Peyer's patch (tissue), 4 donors: Measurements from ENCODE around the gene ZNF333. TPM values are rescaled to one million over a fixed set of nuclear protein-coding genes. Genes with fewer than 3 reads are reported as not detected.

Experiments used
- DNase-seq, 3 donors: peaks; one replicate each; pipeline ENCODE4 v3.0.0-alpha.2; 2017 to 2019
- H3K27ac ChIP-seq, 4 donors: fragments of 200-600 bp; sonication (generic); one replicate each; pipeline ENCODE4 v1.5.1; 2016 to 2019
- H3K27me3 ChIP-seq, 2 donors: fragments of 200-600 bp; sonication (generic); one replicate each; pipeline ENCODE4 v1.5.1; 2019
- H3K36me3 ChIP-seq, 3 donors: fragments of 200-600 bp; sonication (generic); one replicate each; pipeline ENCODE4 v1.5.1; 2016 to 2019
- H3K4me1 ChIP-seq, 4 donors: fragments of 200-600 bp; sonication (generic); one replicate each; pipeline ENCODE4 v1.5.1; 2016 to 2019
- H3K4me3 ChIP-seq, 4 donors: fragments of 200-600 bp; sonication (generic); 1 replicate in 3 of 4; 2 replicates in 1 of 4; pipeline ENCODE4 v1.5.1; 2016 to 2019; ENCODE audit warnings: mild to moderate bottlenecking in 1 of 4
- H3K9me3 ChIP-seq, 4 donors: fragments of 200-600 bp; sonication (generic); one replicate each; pipeline ENCODE4 v1.5.1; 2016 to 2019; ENCODE audit warnings: mild to moderate bottlenecking in 1 of 4
- CTCF ChIP-seq, 6 experiments: fragments of 450-650 bp in 4 of 6; fragments of 200-600 bp in 2 of 6; sonication (generic) in 1 of 6; IDR thresholded peaks; one replicate each; pipeline ENCODE4 v1.5.1; 2017 to 2019; ENCODE audit warnings: antibody characterized with exemption in 6 of 6, mild to moderate bottlenecking in 3 of 6, moderate library complexity in 1 of 6
- POLR2A ChIP-seq, 2 donors: fragments of 450-650 bp; IDR thresholded peaks; one replicate each; pipeline ENCODE4 v1.5.1; 2017; ENCODE audit warnings: antibody characterized with exemption in 2 of 2, mild to moderate bottlenecking in 2 of 2, moderate library complexity in 2 of 2
- total RNA-seq, 4 donors: library from RNA; depleted of rRNA; stranded (reverse); fragments of >200 nt; gene quantifications; one replicate each; pipeline ENCODE4 v1.1.0, GENCODE V29; 2016

ZNF333 gene
- total RNA-seq, 4 donors from 2014 or later: 7.5 to 27.8 (median 17.1) TPM

- no peak overlapping the region for H3K27ac ChIP-seq
- no peaks in the 10 kb centered on the region for H3K27me3 ChIP-seq
- H3K4me1 ChIP-seq: no peaks in the 10 kb centered on the region
- H3K36me3 ChIP-seq: no peaks in the 10 kb centered on the region
- TF ChIP-seq POLR2A (IDR thresholded peaks at IDR 0.05) (no peak), CTCF (IDR thresholded peaks at IDR 0.05) (no peak)
- H3K4me3 ChIP-seq: no peak overlapping the region
- no peak for DNase-seq
- H3K9me3 ChIP-seq: peaks cover 0 to 3% (median under 1%) of the 10 kb centered on the region in 4 donors
Measured at GRCh38 chr19:14731200-14731599, 41.4 kb downstream of the ZNF333 start.

GRCh38 chr19:14732510-14732909 is 42.7 kb downstream of the ZNF333 start:
- H3K9me3 ChIP-seq: no peaks in the 10 kb centered on the region

DNA sequence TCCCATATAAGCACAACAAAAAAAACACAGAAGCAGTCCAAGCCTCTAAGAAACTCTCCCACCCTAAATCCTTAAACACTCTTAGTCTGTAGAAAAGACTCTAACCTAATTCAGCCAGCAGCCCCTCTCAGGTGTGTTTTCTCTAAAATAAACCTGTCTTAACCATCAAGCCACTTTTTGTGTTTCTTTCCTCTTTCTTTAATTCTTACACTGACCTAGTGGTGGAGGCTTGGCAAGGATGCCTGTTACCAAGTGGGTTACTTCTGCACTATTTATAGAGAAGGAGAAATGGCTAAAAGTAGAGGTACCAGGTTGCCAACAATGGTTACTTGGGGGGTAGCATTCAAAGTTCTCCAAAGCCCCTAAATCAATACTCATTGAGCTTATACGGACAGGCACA is 43.7 kb downstream of the ZNF333 start:
- DNase-seq: no peak
- no peaks in the 10 kb centered on the region for H3K27me3 ChIP-seq
- no peak overlapping the region for H3K27ac ChIP-seq
- no peaks in the 10 kb centered on the region for H3K36me3 ChIP-seq
- H3K4me3 ChIP-seq: no peak overlapping the region
- H3K4me1 ChIP-seq: no peaks in the 10 kb centered on the region
- no peaks in the 10 kb centered on the region for H3K9me3 ChIP-seq
- TF ChIP-seq CTCF (IDR thresholded peaks at IDR 0.05): no peak
- no peak for TF ChIP-seq POLR2A (IDR thresholded peaks at IDR 0.05)

More at GRCh38 chr19:14732510-14732909, 42.7 kb downstream of the ZNF333 start:
- Histone ChIP-seq H3K27ac (no peak overlapping the region), H3K27me3 (no peaks in the 10 kb centered on the region), H3K4me3 (no peak overlapping the region), H3K4me1 (no peaks in the 10 kb centered on the region), H3K36me3 (no peaks in the 10 kb centered on the region)
- no peak for DNase-seq
- TF ChIP-seq CTCF (IDR thresholded peaks at IDR 0.05): no peak
- TF ChIP-seq POLR2A (IDR thresholded peaks at IDR 0.05): no peak

DNA sequence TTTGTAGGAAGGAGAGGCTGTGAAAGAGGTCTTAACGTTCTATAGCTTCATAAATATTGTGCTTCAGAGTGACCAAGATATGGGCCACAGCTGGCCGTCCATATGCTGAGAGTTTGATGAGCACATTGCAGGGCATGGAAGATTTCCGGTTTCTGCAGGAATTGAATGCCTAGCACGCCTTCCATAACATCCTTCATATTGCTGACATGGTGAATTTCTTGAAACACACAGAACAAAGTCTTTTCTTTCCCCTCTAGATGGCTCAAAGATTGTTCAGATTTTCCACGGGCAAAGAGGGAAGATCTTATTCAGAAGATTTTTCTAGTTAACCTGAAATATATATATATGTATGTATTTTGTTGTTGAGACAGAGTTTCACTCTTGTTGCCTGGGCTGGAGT is 46.1 kb downstream of the ZNF333 start:
- Histone ChIP-seq H3K9me3 (no peaks in the 10 kb centered on the region), H3K4me1 (no peaks in the 10 kb centered on the region), H3K4me3 (no peak overlapping the region), H3K27me3 (no peaks in the 10 kb centered on the region), H3K27ac (no peak overlapping the region), H3K36me3 (no peaks in the 10 kb centered on the region)
- no peak for DNase-seq
- no peak for TF ChIP-seq POLR2A (IDR thresholded peaks at IDR 0.05)
- TF ChIP-seq CTCF (IDR thresholded peaks at IDR 0.05): no peak

DNA sequence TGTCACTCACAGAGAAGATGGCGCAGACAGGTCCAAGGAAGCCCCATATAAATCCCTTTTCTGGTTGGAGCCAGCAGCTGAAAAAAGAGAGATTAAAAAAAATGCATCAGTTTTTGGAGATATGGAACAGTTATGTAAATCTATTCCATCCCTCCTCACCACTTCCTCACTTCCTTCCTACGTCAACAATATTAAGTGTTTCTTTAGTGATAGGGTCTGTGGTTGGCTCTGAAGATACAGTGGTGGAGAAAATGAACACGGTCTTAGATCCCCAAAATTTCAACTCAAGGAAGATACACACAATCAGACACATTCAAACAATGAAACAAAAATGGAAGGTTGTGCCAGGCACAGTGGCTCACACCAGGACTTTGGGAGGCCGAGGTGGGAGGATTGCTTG is 57.0 kb downstream of the ZNF333 start:
- H3K27me3 ChIP-seq: no peaks in the 10 kb centered on the region
- no peaks in the 10 kb centered on the region for H3K4me1 ChIP-seq
- H3K27ac ChIP-seq: no peak overlapping the region
- DNase-seq: no peak
- no peak overlapping the region for H3K4me3 ChIP-seq
- no peaks in the 10 kb centered on the region for H3K9me3 ChIP-seq
- no peak for TF ChIP-seq CTCF (IDR thresholded peaks at IDR 0.05)
- TF ChIP-seq POLR2A (IDR thresholded peaks at IDR 0.05): no peak
- H3K36me3 ChIP-seq: no peaks in the 10 kb centered on the region

GRCh38 chr19:14748601-14749000 is 58.8 kb downstream of the ZNF333 start:
- Histone ChIP-seq H3K4me1 (no peaks in the 10 kb centered on the region), H3K36me3 (no peaks in the 10 kb centered on the region), H3K27me3 (no peaks in the 10 kb centered on the region), H3K27ac (no peak overlapping the region), H3K4me3 (no peak overlapping the region), H3K9me3 (no peaks in the 10 kb centered on the region)
- no peak for DNase-seq
- TF ChIP-seq CTCF (IDR thresholded peaks at IDR 0.05) (no peak), POLR2A (IDR thresholded peaks at IDR 0.05) (no peak)
